PC-3 (cell line): ENCODE measurements around the gene EFCAB12. TPM values are rescaled to one million over a fixed set of nuclear protein-coding genes. Genes with fewer than 3 reads are reported as not detected.
"Not testable (repeated sequence)": the region's sequence is repeated elsewhere in the genome, so short reads cannot be mapped to it uniquely, and the experiment has no call there.

ENCODE experiments used
- ATAC-seq: fragments of 200-7000 bp; cut with Tn5 transposase; 2 replicates; pipeline ENCODE4 v1.9.1; 2020; ENCODE audit warnings: mild to moderate bottlenecking, moderate library complexity
- BruUV-seq: library from RNA; stranded (reverse); fragments of 400-500 nt; replicated peaks from 2 replicates; lab custom pipeline; 2021; lab: Mats Ljungman, UMichigan
- CTCF ChIA-PET: fragments of 300-600 bp; sonication (Branson Sonifier 250); formaldehyde crosslinking; loops from one replicate; lab custom pipeline; 2022; ENCODE audit warnings: antibody characterized with exemption; lab: Charles Lee
- POLR2A ChIA-PET: fragments of 300-600 bp; sonication (Branson Sonifier 250); formaldehyde crosslinking; loops from one replicate; lab custom pipeline; 2022; ENCODE audit warnings: antibody characterized with exemption; ENCODE audit not compliant: unreplicated experiment; lab: Charles Lee
- DNase-seq: peaks from one replicate; pipeline ENCODE4 v3.0.0-alpha.2; 2015
- H2AFZ ChIP-seq: fragments of 300-600 bp; sonication (generic); 2 replicates; pipeline ENCODE4 v1.6.0; 2016; ENCODE audit warnings: antibody characterized with exemption, low read length
- H3F3A ChIP-seq: fragments of 300-600 bp; sonication (generic); one replicate; pipeline ENCODE4 v1.6.0; 2017; ENCODE audit warnings: antibody characterized with exemption, low read length, control low read depth, mild to moderate bottlenecking; ENCODE audit not compliant: unreplicated experiment
- H3K27ac ChIP-seq: fragments of 300-600 bp; sonication (generic); 2 replicates; pipeline ENCODE4 v1.5.1; 2016; ENCODE audit warnings: mild to moderate bottlenecking, low read length
- H3K27me3 ChIP-seq: fragments of 300-600 bp; sonication (generic); 2 replicates; pipeline ENCODE4 v1.6.1; 2016; ENCODE audit warnings: low read length, mixed read lengths
- H3K36me3 ChIP-seq: fragments of 300-600 bp; sonication (generic); 2 replicates; pipeline ENCODE4 v1.6.1; 2016; ENCODE audit warnings: low read depth, mixed run types, low read length, mixed read lengths
- H3K4me1 ChIP-seq: fragments of 300-600 bp; sonication (generic); 2 replicates; pipeline ENCODE4 v1.5.1; 2016; ENCODE audit warnings: low read length; ENCODE audit not compliant: insufficient read depth
- H3K4me2 ChIP-seq: fragments of 300-600 bp; sonication (generic); 2 replicates; pipeline ENCODE4 v1.6.0; 2016; ENCODE audit warnings: low read length
- H3K4me3 ChIP-seq: fragments of 300-600 bp; sonication (generic); 2 replicates; pipeline ENCODE4 v1.5.1; 2016; ENCODE audit warnings: mild to moderate bottlenecking, low read length, mixed read lengths
- H3K79me2 ChIP-seq: fragments of 300-600 bp; sonication (generic); 2 replicates; pipeline ENCODE4 v1.6.1; 2017; ENCODE audit warnings: low read length, mixed read lengths
- H3K9ac ChIP-seq: fragments of 300-600 bp; sonication (generic); 2 replicates; pipeline ENCODE4 v1.6.0; 2016; ENCODE audit warnings: mild to moderate bottlenecking, low read length
- H3K9me2 ChIP-seq: fragments of 300-600 bp; sonication (generic); replicated peaks from 2 replicates; pipeline ENCODE4 v1.6.1; 2016; ENCODE audit warnings: mixed run types, low read length, mixed read lengths
- H3K9me3 ChIP-seq: fragments of 300-600 bp; sonication (generic); 2 replicates; pipeline ENCODE4 v1.6.1; 2016; ENCODE audit warnings: low read length, mixed read lengths
- H4K20me1 ChIP-seq: fragments of 300-600 bp; sonication (generic); 2 replicates; pipeline ENCODE4 v1.6.1; 2016; ENCODE audit warnings: low read length, mixed read lengths
- EZH2 ChIP-seq: fragments of 300-600 bp; sonication (generic); IDR thresholded peaks from one replicate; pipeline ENCODE4 v1.6.1; 2017; ENCODE audit warnings: antibody characterized with exemption, mild to moderate bottlenecking, low read length; ENCODE audit not compliant: unreplicated experiment
- EZH2phosphoT487 ChIP-seq: fragments of 300-600 bp; sonication (generic); IDR thresholded peaks from 2 replicates; pipeline ENCODE4 v1.6.1; 2018; ENCODE audit warnings: mild to moderate bottlenecking, antibody characterized with exemption, low read length, borderline replicate concordance
- intact Hi-C: fragments of 100-400 bp; cut with micrococcal nuclease; formaldehyde crosslinking; loops from 2 replicates; pipeline ENCODE4 v1.9.0; 2023
- total RNA-seq: library from RNA; depleted of rRNA; stranded (reverse); fragments of >200 nt; gene quantifications from 2 replicates; pipeline ENCODE4 v1.2.3, GENCODE V29; 2014
- TF ChIP-seq, protein P1 (sequence below): fragments of 300-600 bp; sonication (generic); conservative IDR thresholded peaks from 2 replicates; pipeline ENCODE4 v1.5.1; 2017; ENCODE audit warnings: antibody characterized with exemption, low read depth, mild to moderate bottlenecking, low read length

EFCAB12 gene
- total RNA-seq, 1 experiment from 2014 or later, result 0.04 TPM

DNA sequence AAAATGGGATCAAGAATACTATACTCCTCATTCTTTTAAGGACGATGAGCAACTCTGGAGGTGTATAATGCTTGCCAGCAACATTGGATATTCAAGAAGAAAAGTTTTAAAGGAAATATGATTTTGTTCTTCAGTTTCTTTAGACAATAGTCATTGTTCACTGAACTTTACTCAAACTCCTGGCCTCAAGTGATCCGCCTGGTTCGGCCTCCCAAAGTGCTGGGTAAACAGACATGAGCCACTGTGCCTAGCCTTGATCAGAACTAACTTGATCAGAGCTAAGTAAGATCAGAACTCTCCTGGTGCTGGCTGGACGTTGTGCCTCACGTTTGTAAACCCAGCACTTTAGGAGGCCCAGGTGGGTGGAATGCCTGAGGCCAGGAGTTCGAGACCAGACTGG, 12.6 kb downstream of the EFCAB12 start:
- TF ChIP-seq EZH2 (no peak), EZH2phosphoT487 (no peak)
- TF ChIP-seq, protein P1, sequence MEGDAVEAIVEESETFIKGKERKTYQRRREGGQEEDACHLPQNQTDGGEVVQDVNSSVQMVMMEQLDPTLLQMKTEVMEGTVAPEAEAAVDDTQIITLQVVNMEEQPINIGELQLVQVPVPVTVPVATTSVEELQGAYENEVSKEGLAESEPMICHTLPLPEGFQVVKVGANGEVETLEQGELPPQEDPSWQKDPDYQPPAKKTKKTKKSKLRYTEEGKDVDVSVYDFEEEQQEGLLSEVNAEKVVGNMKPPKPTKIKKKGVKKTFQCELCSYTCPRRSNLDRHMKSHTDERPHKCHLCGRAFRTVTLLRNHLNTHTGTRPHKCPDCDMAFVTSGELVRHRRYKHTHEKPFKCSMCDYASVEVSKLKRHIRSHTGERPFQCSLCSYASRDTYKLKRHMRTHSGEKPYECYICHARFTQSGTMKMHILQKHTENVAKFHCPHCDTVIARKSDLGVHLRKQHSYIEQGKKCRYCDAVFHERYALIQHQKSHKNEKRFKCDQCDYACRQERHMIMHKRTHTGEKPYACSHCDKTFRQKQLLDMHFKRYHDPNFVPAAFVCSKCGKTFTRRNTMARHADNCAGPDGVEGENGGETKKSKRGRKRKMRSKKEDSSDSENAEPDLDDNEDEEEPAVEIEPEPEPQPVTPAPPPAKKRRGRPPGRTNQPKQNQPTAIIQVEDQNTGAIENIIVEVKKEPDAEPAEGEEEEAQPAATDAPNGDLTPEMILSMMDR, result no peak
- no peaks in the 10 kb centered on the region for H3F3A ChIP-seq
- DNase-seq, result no peak
- H3K27me3 ChIP-seq, result no peaks in the 10 kb centered on the region
- BruUV-seq, result no TSS peak
- H3K4me1 ChIP-seq, result peaks cover 21% of the 10 kb centered on the region; the same call in 1 of the 2 replicates
- no peak overlapping the region for H2AFZ ChIP-seq
- ATAC-seq, result no peak
- H3K79me2 ChIP-seq, result no peaks in the 10 kb centered on the region
- intact Hi-C loops, result no loop called here
- H3K36me3 ChIP-seq, result no peaks in the 10 kb centered on the region
- H3K27ac ChIP-seq, result no peak overlapping the region
- H3K4me2 ChIP-seq, result no peak overlapping the region
- no peaks in the 10 kb centered on the region for H4K20me1 ChIP-seq
- H3K9me3 ChIP-seq, result no peaks in the 10 kb centered on the region
- H3K9me2 ChIP-seq, result no peaks in the 10 kb centered on the region
- CTCF ChIA-PET, result no interaction called here
- no peak overlapping the region for H3K9ac ChIP-seq
- H3K4me3 ChIP-seq, result no peak overlapping the region
- POLR2A ChIA-PET, result no interaction called here

DNA sequence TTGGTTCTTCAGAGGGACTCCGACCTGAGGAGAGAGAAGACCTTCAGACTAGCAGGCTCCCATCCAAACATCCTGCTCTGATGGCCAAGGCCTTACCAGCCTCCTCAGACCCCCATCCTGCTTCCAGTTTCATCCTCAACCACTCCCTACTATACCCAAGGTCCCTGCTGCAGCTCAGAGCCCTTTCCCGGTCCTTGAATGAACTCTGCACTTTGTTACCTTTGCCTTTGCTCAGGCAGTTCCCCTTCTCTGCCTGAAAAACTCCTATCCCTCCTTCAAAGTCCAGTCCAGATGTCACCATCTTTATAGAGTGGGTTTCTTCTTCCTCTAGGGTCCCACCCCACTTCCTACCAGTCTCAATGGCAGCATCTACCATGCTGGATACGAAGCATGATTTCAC, 13.1 kb downstream of the EFCAB12 start:
- Histone ChIP-seq H3F3A (no peaks in the 10 kb centered on the region), H3K4me2 (no peak overlapping the region), H4K20me1 (no peaks in the 10 kb centered on the region), H3K4me3 (no peak overlapping the region), H3K9me2 (no peaks in the 10 kb centered on the region), H3K27me3 (no peaks in the 10 kb centered on the region), H3K9ac (no peak overlapping the region), H3K79me2 (no peaks in the 10 kb centered on the region), H3K36me3 (no peaks in the 10 kb centered on the region), H2AFZ (no peak overlapping the region), H3K4me1 (peaks cover 21% of the 10 kb centered on the region; the same call in 1 of the 2 replicates), H3K9me3 (no peaks in the 10 kb centered on the region), H3K27ac (no peak overlapping the region)
- no peak for ATAC-seq
- DNase-seq, result no peak
- POLR2A ChIA-PET, result no interaction called here
- intact Hi-C loops, result no loop called here
- TF ChIP-seq, protein P1, result no peak
- TF ChIP-seq EZH2 (no peak), EZH2phosphoT487 (no peak)
- CTCF ChIA-PET, result no interaction called here
- no TSS peak for BruUV-seq

DNA sequence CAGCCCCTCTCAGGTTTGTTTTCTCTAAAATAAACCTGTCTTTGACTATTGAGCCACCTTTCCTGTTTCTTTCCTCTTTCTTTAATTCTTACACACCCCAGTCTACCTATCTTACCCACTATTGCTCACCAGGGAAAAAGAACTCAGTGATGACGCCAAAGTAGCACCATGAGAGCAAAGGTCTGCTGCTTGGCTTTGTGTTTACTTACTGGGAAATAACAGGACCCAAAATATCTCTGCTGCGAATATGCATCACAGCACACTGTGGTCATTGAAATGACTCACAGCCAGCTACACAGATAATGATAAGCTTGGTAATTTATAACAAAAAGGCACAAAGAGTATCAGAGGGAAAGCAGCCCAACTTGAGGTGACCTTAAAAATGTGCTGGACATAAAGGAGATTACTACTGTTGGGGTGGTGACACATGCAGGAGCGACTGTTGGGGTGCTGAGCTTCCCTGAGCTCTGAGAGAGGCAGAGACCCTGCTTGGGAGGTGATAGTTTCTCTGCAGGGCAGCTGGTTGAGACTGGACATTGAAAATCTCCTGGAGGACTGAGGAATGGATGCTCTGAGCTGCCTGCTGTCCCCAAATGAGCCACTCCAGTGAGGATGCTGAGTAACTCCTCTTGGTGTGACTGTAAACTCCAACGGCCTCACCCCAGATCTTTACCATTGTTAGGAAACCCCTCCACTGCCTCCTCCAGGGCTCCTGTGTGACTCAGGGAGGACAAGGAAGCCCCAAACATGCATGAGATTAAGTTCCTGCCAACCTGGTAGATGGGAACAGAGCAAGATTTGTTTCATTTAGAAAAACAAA, 14.5 kb downstream of the EFCAB12 start:
- Histone ChIP-seq H3K9ac (peak overlapping the region; percentile 60), H3K9me2 (no peaks in the 10 kb centered on the region), H4K20me1 (no peaks in the 10 kb centered on the region), H3F3A (no peaks in the 10 kb centered on the region), H3K4me1 (peaks cover 21% of the 10 kb centered on the region; the same call in 1 of the 2 replicates), H3K79me2 (no peaks in the 10 kb centered on the region), H2AFZ (no peak overlapping the region), H3K9me3 (no peaks in the 10 kb centered on the region), H3K36me3 (no peaks in the 10 kb centered on the region), H3K27ac (peak overlapping the region; percentile 90), H3K4me2 (peak overlapping the region; percentile 45), H3K4me3 (no peak overlapping the region), H3K27me3 (no peaks in the 10 kb centered on the region)
- ChIA-PET POLR2A (no interaction called here), CTCF (no interaction called here)
- DNase-seq (peak; percentile 78), ATAC-seq (peak; percentile 84)
- no peak for TF ChIP-seq EZH2
- TF ChIP-seq EZH2phosphoT487, result no peak
- TF ChIP-seq, protein P1, result no peak
- BruUV-seq, result no TSS peak
- intact Hi-C loops, result no loop called here

DNA sequence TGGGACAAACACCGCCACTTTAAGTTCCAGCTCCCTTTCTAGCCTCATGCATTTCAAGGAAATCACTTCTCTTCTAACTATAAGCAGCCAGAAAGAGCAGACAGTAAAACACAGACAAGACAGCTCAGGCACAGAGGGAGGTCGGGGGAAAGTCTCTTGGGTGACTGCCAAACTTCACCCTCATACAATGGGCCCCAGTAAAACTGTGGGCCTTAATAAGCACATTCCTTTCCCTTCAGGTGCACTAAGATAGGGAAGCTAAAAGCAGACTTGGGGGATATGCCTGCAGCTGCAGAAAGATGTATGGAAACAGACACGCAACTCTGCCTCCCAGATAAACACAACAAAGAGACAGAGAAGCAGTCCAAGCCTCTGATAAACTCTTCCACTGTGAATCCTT, 15.2 kb downstream of the EFCAB12 start:
- H3F3A ChIP-seq, ATAC-seq, CTCF ChIA-PET, H3K36me3 ChIP-seq, H3K9me2 ChIP-seq, POLR2A ChIA-PET, H3K9me3 ChIP-seq, H3K27me3 ChIP-seq, H4K20me1 ChIP-seq, H3K4me3 ChIP-seq, intact Hi-C loops, BruUV-seq, DNase-seq, H2AFZ ChIP-seq, H3K79me2 ChIP-seq: not testable (repeated sequence)
- Histone ChIP-seq H3K27ac (peak overlapping the region; percentile 90), H3K9ac (peak overlapping the region; percentile 46; the same call in 1 of the 2 replicates), H3K4me1 (peaks cover 21% of the 10 kb centered on the region; the same call in 1 of the 2 replicates), H3K4me2 (0 out of 2 replicates have a peak overlapping the region, but pooled peaks have one; percentile 41)
